Immature natural killer cell (primary cell): ENCODE data around the gene GGACT. TPM values are rescaled to one million over a fixed set of nuclear protein-coding genes. Genes with fewer than 3 reads are reported as not detected.

Experiments used
- DNase-seq, 3 donors: peaks; one replicate each; pipeline ENCODE4 v3.0.0; 2022; ENCODE audit warnings: mixed read lengths in 1 of 3
- H3K27ac Mint-ChIP-seq, 6 donors: one replicate each; pipeline ENCODE4 v1.8.0; 2020; ENCODE audit warnings: mixed read lengths in 6 of 6, mild to moderate bottlenecking in 5 of 6, inconsistent platforms in 4 of 6, moderate library complexity in 3 of 6
- H3K27me3 Mint-ChIP-seq, 3 donors: one replicate each; pipeline ENCODE4 v1.8.0; 2020 to 2021; ENCODE audit warnings: low read depth in 3 of 3, mild to moderate bottlenecking in 3 of 3, mixed read lengths in 3 of 3, moderate library complexity in 3 of 3, inconsistent platforms in 1 of 3
- H3K36me3 Mint-ChIP-seq, 3 donors: one replicate each; pipeline ENCODE4 v1.8.0; 2020; ENCODE audit warnings: mixed read lengths in 3 of 3, inconsistent platforms in 2 of 3, mild to moderate bottlenecking in 2 of 3
- H3K4me1 Mint-ChIP-seq, 2 donors: one replicate each; pipeline ENCODE4 v1.8.0; 2020; ENCODE audit warnings: inconsistent platforms in 2 of 2, mild to moderate bottlenecking in 2 of 2, mixed read lengths in 2 of 2, moderate library complexity in 1 of 2
- H3K4me3 Mint-ChIP-seq, 5 donors: one replicate each; pipeline ENCODE4 v1.8.0; 2020; ENCODE audit warnings: mild to moderate bottlenecking in 5 of 5, mixed read lengths in 5 of 5, inconsistent platforms in 3 of 5, moderate library complexity in 3 of 5
- H3K9me3 Mint-ChIP-seq, 6 donors: one replicate each; pipeline ENCODE4 v1.8.0; 2020; ENCODE audit warnings: mild to moderate bottlenecking in 6 of 6, mixed read lengths in 6 of 6, inconsistent platforms in 4 of 6, moderate library complexity in 3 of 6
- polyA plus RNA-seq, 3 donors: library from polyadenylated mRNA; unstranded; fragments of 300-500 nt; fragmentation: Illumina TruSeq; gene quantifications; one replicate each; pipeline ENCODE4 v1.2.3, GENCODE V29; 2021

GGACT gene
- polyA plus RNA-seq, 3 donors from 2014 or later, result 10.4 to 13.0 (median 11.8) TPM

DNA sequence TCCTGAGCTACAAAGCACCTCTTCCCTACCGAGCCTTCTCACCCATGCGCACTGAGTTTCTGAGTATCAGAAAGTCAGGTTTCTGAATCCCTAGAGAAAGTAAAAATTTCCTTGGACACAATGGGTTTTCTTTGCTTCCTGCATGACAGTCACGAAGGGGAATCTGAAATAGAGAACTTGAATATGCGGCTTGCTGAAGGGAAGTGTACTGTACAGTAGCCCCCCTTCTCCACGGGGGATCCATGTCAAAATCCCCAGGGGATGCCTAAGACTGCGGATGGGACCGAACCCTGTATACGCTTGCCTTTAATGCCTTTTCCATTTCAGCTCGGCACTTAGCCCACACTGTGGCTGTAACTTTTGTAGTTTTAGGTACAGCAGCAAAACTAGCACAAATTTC lies 107.9 kb downstream of the GGACT start:
- H3K27ac Mint-ChIP-seq, result peak overlapping the region in 1 of 6 donors; percentile 6
- H3K36me3 Mint-ChIP-seq, result no peaks in the 10 kb centered on the region
- H3K27me3 Mint-ChIP-seq, result no peaks in the 10 kb centered on the region
- DNase-seq, result no peak
- no peak overlapping the region for H3K4me3 Mint-ChIP-seq
- no peaks in the 10 kb centered on the region for H3K9me3 Mint-ChIP-seq
- peaks cover 30 to 36% of the 10 kb centered on the region in 2 donors for H3K4me1 Mint-ChIP-seq

Other genes starting within 250 kb of the GGACT start
- 1 to 10 TPM; 2.2 to 6.5 (median 5.8) TPM for gene TMTC4, start 86.0 kb upstream of the GGACT start, polyA plus RNA-seq